Retinal pigment epithelial cell (primary cell): ENCODE measurements around the gene B3GNT2.

Experiments
- DNase-seq: peaks from one replicate; pipeline ENCODE4 v3.0.0-alpha.2; 2010; ENCODE audit warnings: low read depth
- H3K4me3 ChIP-seq: 2 replicates; pipeline ENCODE4 v1.5.1; 2011; ENCODE audit warnings: mild to moderate bottlenecking, low read length, control low read depth, moderate library complexity
- TF ChIP-seq, protein P1 (sequence below): conservative IDR thresholded peaks from 2 replicates; pipeline ENCODE4 v1.5.1; 2011; ENCODE audit warnings: low read depth, low read length, control low read depth, inconsistent platforms

B3GNT2 gene

DNA sequence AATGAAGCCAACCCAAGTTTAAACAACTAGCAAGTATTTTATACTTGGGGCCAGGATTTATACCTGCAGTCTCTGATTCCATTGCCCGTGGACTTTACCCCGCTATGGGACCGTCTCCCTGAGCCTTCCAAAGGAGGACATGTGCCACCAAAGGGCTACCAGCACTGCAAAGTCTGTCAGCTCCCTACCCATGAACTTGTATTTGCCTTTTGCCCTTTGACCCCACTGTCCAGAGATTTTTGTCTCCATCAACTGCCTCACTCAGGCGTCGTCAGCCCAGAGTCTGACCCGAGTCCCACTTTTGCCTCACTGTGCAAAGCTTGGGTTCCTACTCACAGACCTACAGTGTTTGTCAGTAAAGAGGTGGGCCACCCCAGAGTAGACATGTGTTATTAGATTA lies 40.6 kb downstream of the B3GNT2 start:
- DNase-seq = no peak
- TF ChIP-seq, protein P1, sequence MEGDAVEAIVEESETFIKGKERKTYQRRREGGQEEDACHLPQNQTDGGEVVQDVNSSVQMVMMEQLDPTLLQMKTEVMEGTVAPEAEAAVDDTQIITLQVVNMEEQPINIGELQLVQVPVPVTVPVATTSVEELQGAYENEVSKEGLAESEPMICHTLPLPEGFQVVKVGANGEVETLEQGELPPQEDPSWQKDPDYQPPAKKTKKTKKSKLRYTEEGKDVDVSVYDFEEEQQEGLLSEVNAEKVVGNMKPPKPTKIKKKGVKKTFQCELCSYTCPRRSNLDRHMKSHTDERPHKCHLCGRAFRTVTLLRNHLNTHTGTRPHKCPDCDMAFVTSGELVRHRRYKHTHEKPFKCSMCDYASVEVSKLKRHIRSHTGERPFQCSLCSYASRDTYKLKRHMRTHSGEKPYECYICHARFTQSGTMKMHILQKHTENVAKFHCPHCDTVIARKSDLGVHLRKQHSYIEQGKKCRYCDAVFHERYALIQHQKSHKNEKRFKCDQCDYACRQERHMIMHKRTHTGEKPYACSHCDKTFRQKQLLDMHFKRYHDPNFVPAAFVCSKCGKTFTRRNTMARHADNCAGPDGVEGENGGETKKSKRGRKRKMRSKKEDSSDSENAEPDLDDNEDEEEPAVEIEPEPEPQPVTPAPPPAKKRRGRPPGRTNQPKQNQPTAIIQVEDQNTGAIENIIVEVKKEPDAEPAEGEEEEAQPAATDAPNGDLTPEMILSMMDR = no peak
- H3K4me3 ChIP-seq = no peak overlapping the region

DNA sequence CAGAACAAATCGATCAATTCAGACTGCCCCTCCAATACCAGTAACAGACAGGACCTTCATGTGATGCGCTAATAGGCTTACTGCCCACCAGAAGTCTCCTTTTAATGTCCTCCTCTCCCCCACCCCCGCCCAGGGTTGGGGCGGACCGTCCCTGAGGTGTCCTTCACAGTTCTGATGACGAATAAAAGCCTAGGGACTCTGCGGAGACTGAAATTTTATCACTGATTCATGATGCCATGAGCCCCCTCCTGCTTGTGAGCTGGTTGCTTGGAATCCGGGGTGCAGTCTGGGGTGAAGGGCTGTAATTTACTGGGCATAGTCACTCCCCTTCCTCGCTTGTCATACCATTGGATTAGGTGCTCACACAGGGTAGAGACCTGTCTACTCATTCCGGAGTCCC lies 42.3 kb downstream of the B3GNT2 start:
- TF ChIP-seq, protein P1 = no peak

DNA sequence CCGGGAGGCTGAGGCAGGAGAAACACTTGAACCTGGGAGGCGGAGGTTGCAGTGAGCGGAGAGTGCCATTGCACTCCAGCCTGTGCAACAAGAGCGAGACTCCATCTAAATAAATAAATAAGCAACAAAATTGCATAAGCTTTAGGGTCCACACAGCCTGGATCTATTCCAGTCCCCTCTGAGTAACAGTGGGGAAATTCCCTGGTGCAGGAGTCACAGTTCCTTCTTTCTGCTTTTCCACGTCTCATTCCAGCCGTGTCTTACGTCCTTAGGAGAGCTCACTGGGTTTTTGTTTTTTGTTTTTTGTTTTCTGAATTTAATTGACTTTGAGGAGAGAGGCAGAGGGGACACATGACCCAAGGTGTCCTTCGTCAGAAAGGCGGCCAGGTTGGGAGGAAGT lies 44.6 kb downstream of the B3GNT2 start:
- H3K4me3 ChIP-seq = no peak overlapping the region
- TF ChIP-seq, protein P1 = no peak
- no peak for DNase-seq

More for the DNA sequence above, 42.3 kb downstream of the B3GNT2 start:
- no peak overlapping the region for H3K4me3 ChIP-seq
- DNase-seq = no peak

DNA sequence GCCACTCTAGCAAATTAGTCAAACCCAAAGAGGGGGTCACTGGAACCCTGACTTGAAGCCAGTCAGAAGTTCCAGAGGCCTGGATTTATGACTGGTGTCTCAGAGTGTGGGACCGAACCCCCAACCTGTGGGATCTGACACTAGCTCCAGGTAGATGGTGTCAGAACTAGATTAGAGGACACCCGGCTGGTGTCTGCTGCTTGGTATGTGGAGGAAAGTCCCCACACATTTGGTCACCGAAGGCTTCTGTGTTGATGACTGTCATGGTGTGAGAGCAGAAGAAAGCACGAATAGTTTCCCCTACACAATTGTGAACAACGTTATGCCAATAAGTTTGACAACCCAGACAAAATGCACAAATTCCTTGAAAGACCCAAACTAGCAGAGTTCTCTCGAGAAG lies 48.1 kb downstream of the B3GNT2 start:
- no peak overlapping the region for H3K4me3 ChIP-seq
- no peak for DNase-seq
- TF ChIP-seq, protein P1 = no peak

DNA sequence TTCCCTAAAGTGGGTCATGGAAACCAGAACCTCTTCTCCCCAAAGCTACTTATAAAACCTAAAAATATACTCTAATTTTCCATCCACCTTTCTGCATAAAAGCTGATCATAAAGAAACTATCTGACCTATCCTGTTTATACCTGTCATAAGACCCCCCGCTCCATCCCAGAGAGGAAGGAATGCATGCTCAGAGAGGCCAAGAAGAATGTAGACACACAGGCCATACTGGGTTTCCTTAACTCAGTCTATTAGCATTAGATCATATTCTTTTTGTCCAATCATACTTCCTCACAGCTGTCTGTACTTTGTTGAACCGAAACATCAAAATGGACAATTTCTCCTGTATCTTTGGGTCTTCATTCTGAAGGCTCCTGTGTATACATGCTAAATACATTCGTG lies 52.3 kb downstream of the B3GNT2 start:
- TF ChIP-seq, protein P1 = no peak
- H3K4me3 ChIP-seq = no peak overlapping the region
- no peak for DNase-seq

DNA sequence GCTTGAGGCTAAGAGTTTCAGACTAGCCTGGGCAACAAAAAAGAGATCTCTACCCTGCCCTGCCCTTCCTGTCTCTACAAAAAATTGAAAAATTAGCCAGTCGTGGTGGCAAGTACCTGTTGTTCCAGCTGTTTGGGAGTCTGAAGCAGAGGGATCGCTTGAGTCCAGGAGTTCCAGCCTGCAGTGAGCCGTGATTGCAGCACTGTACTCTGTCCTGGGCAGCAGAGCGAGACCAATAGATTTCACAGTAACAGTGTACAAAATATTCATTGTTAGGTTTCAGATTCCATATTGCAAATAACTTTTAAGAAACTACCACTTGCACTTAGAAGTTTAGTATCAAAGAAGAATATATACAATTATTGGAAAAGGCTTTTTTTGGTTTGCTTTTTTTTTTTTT lies 54.3 kb downstream of the B3GNT2 start:
- TF ChIP-seq, protein P1 = no peak
- no peak overlapping the region for H3K4me3 ChIP-seq
- DNase-seq = no peak

DNA sequence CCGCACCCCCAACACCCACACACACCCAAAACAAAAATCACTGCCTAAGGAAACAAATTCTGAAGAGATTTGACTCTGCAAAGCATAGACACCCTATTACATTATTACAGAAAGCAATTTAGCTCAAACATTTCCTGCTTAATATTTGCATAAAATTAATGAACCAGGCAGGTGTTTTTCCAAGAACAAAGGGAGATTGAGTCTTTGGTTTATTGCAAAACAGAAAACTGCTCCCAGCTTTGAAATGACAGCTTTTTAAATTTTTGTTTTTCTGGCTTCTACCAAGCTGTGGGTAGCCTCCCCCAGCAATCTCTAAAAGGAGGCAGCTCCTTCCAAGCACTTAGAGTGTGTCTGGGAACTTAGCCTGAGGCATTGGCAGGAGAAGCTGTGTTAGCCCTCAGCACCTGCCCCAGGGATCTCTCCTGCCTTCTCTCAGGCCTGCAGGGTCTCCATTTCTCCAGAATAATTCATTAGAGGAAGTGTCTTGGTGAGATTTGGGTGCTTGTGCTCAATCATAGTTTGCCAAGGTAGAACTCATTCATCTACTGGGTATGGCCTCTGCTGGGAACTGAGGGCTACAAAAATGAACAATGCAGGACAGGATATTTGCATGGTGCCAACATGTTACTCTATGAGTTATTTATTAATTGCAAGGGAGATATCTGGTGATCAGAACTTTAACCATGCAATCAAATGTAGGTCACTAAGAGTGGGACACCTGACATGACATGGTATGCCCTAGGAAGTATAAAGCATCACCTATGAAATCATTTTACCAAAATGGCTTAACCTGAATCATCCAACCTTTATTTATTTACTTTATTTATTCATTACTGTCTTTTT lies 58.7 kb downstream of the B3GNT2 start:
- DNase-seq = no peak
- H3K4me3 ChIP-seq = no peak overlapping the region
- TF ChIP-seq, protein P1 = no peak
